Mucosa of descending colon (tissue), 3 donors: ENCODE measurements around the gene SLC13A4. TPM values are rescaled to one million over a fixed set of nuclear protein-coding genes. Genes with fewer than 3 reads are reported as not detected.

Experiments used
- ATAC-seq: fragments of 200-7000 bp; cut with Tn5 transposase; one replicate; pipeline ENCODE4 v1.9.1; 2020; ENCODE audit warnings: mild to moderate bottlenecking, moderate library complexity
- DNase-seq, 3 donors: peaks; one replicate each; pipeline ENCODE4 v3.0.0-alpha.2; 2020
- H3K36me3 ChIP-seq: fragments of 200-600 bp; one replicate; pipeline ENCODE4 v1.8.0; 2021; ENCODE audit warnings: low read depth, mild to moderate bottlenecking
- H3K4me1 ChIP-seq: fragments of 200-600 bp; one replicate; pipeline ENCODE4 v1.8.0; 2021; ENCODE audit warnings: low read depth, mild to moderate bottlenecking
- H3K4me3 ChIP-seq: fragments of 200-600 bp; one replicate; pipeline ENCODE4 v1.8.0; 2021; ENCODE audit warnings: mild to moderate bottlenecking
- H3K9me3 ChIP-seq: fragments of 200-600 bp; one replicate; pipeline ENCODE4 v1.8.0; 2021; ENCODE audit warnings: mild to moderate bottlenecking
- CTCF ChIP-seq: fragments of 200-600 bp; IDR thresholded peaks from one replicate; pipeline ENCODE4 v1.8.0; 2022; ENCODE audit warnings: antibody characterized with exemption, mild to moderate bottlenecking
- intact Hi-C, 2 donors: fragments of 100-400 bp; cut with DNase I in 1 of 2; cut with micrococcal nuclease in 1 of 2; formaldehyde crosslinking; loops; one replicate each; pipeline versions ENCODE4 v1.11.0 to v1.11.1; 2022; cut with DNase I, micrococcal nuclease
- total RNA-seq, 3 donors: library from RNA; stranded (reverse); fragmentation: NEBNext Ultra II Directional in 2 of 3; extraction: Animal tissue kit (Norgen Biotek cat#: 25700) in 2 of 3; gene quantifications; one replicate each; pipeline versions ENCODE4 v1.2.1 to v1.2.4, GENCODE V29; 2021 to 2023
- donor health status: DM: no; HTN: no; CAD: no; lungs with moderate emphysema.
- donor health status: DM: no; HTN: no; CAD: no.
- donor health status: DM: no; HTN: yes; CAD: no.

Gene SLC13A4
- total RNA-seq, 3 donors from 2014 or later: not detected

GRCh38 chr7:135708041-135708440, 19.9 kb downstream of the SLC13A4 start:
- no peak for TF ChIP-seq CTCF
- ATAC-seq (no peak), DNase-seq (no peak)
- H3K4me3 ChIP-seq: no peak overlapping the region
- no peaks in the 10 kb centered on the region for H3K36me3 ChIP-seq
- no peaks in the 10 kb centered on the region for H3K4me1 ChIP-seq
- intact Hi-C loops: no loop called here
- no peaks in the 10 kb centered on the region for H3K9me3 ChIP-seq

GRCh38 chr7:135707570-135707966, 20.4 kb downstream of the SLC13A4 start:
- no peak for ATAC-seq
- TF ChIP-seq CTCF: no peak
- Histone ChIP-seq H3K9me3 (no peaks in the 10 kb centered on the region), H3K36me3 (no peaks in the 10 kb centered on the region), H3K4me1 (no peaks in the 10 kb centered on the region), H3K4me3 (no peak overlapping the region)
- intact Hi-C loops: no loop called here
- DNase-seq: no peak

GRCh38 chr7:135706858-135707569, 21.0 kb downstream of the SLC13A4 start:
- ATAC-seq (no peak), DNase-seq (no peak)
- intact Hi-C loops: no loop called here
- H3K4me1 ChIP-seq: no peaks in the 10 kb centered on the region
- H3K9me3 ChIP-seq: no peaks in the 10 kb centered on the region
- no peaks in the 10 kb centered on the region for H3K36me3 ChIP-seq
- TF ChIP-seq CTCF: no peak
- no peak overlapping the region for H3K4me3 ChIP-seq

GRCh38 chr7:135706038-135706742, 21.8 kb downstream of the SLC13A4 start:
- no peak for TF ChIP-seq CTCF
- Histone ChIP-seq H3K36me3 (no peaks in the 10 kb centered on the region), H3K4me3 (no peak overlapping the region), H3K9me3 (no peaks in the 10 kb centered on the region), H3K4me1 (no peaks in the 10 kb centered on the region)
- DNase-seq (no peak), ATAC-seq (no peak)
- intact Hi-C loops: no loop called here

- Histone ChIP-seq H3K36me3 (no peaks in the 10 kb centered on the region), H3K4me3 (no peak overlapping the region), H3K9me3 (no peaks in the 10 kb centered on the region), H3K4me1 (no peaks in the 10 kb centered on the region)
- intact Hi-C loops: no loop called here
- DNase-seq (no peak), ATAC-seq (no peak)
- no peak for TF ChIP-seq CTCF
These were observed 23.3 kb downstream of the SLC13A4 start for GRCh38 chr7:135704698-135705097.
